ENCODE measurements around the gene PALM.
"Not testable (repeated sequence)": the region's sequence is repeated elsewhere in the genome, so short reads cannot be mapped to it uniquely, and the experiment has no call there.

PALM gene

DNA sequence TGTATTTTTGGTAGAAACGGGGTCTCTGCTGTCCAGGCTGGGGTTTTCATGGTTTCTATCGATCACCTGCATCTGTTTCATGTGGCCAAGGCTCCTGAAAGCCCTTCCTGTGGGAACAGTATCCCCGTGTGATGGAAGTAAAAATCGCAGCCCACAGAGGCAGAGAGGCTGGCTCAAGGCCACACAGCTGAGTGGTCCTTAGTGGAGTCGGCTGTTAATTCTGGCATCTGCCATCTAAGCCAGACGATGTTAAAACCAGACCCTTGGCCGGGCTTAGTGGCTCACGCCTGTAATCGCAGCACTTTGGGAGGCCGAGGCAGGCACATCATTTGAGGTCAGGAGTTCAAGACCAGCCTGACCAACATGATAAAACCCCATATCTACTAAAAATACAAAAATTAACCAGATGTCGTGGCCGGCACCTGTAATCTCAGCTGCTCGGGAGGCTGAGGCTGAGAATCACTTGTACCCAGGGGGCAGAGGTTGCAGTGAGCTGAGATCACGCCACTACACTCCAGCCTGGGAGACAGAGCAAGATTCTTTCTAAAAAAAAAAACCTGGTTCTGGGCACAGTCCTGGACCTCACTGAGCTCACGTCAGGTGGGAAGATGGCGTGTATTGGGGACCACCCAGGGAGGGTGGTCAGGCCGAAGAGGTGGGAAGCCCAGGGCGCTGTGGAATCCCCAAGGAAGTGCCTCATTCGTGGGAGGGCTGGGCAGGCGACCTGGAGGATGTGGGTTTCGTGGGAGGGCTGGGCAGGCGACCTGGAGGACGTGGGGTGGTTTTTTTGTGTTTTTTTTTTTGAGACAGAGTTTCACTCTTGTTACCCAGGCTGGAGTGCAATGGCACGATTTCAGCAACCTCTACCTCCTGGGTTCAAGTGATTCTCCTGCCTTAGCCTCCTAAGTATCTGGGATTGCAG, 23.7 kb downstream of the PALM start:
- no peak for DNase-seq

- no peak for DNase-seq
Observed at GRCh38 chr19:734716-735115, 26.0 kb downstream of the PALM start.

- no peak for DNase-seq
Observed at GRCh38 chr19:736125-736524, 27.4 kb downstream of the PALM start.

DNA sequence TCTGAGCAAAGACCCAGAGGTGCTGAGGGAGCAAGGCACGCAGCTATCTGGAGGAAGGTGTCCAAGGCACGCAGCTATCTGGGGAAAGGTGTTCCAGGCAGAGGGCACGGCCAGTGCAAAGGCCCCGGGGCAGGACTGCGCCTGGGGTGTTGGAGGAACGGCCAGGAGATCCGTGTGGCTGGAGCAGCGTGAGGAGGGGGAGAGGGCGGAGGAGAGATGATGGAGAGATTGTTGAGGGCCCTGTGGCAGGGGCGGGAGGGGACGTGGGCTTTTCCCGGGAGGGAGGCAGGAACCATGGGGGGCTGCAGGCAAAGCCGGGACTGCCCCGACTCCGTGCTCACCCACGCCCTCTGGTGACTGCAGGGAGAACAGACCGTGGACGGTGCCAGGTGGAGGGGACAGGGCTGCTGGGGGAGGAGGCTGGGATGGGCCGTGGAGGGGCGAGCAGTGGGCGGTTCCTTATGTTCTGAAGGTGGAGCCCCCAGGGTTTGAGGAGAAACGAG, 28.9 kb downstream of the PALM start:
- DNase-seq = peak; percentile 38

- DNase-seq = no peak
Observed at GRCh38 chr19:738509-739128, 29.9 kb downstream of the PALM start.

DNA sequence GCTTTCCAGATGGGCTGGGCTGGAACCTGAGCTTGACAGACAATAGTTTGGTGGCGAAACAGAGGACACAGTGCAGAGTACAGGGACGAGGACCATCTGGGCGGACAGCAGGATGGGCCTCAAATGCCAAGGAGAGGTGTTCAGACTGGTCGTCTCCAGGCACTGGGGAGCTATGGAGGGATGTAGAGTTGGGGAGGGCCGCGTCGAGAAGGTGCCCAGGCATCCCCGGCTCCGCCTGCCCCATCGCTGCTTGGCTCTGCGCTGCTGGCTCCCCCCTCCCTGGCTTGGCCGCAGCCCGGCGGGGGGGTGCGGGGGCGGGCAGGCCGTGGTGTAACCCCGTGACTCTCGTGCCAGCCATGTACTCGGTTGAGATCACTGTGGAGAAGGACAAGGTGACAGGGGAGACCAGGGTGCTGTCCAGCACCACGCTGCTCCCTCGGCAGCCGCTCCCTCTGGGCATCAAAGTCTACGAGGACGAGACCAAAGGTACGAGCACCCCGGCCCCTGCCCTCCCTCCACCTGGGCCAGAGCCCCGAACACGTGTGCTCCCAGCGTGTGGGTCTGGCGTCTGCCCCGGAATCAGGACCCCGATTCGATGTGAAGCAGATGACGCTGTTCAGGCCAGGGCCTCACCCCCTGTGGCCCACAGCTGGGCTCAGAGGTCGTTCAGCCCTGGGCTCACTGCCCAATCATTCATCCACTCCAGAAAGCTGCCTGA, 31.4 kb downstream of the PALM start:
- DNase-seq = no peak

GRCh38 chr19:740816-741505, 32.2 kb downstream of the PALM start:
- DNase-seq = not testable (repeated sequence)

DNA sequence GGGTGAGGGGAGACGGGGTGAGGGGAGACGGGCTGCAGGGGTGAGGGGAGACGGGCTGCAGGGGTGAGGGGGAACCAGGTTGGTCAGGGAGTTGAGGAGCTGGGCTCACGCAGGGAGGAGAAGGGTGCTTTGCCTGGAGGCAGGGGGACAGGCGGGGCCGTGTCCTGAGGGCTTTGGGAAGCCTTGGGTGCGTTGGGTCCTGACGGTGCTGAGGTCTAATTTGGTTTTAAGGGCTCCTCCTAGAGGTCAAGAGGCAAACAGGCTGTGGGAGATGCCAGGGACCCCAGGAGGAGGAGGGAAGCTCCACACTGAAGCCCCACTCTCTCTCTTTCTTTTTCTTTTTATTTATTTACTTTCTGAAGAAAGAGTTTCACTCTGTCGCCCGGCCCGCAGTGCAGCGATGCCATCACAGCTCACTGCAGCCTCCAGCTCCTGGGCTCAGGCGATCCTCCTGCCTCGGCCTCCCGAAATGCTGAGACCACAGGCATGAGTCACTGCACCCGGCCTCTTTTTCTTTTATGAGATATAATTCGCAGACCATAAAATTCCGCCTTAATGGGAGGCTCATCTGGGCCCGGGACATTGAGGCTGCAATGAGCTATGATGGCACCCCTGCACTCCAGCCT, 32.9 kb downstream of the PALM start:
- DNase-seq = no peak

GRCh38 chr19:742540-743075, 33.9 kb downstream of the PALM start:
- no peak for DNase-seq

DNA sequence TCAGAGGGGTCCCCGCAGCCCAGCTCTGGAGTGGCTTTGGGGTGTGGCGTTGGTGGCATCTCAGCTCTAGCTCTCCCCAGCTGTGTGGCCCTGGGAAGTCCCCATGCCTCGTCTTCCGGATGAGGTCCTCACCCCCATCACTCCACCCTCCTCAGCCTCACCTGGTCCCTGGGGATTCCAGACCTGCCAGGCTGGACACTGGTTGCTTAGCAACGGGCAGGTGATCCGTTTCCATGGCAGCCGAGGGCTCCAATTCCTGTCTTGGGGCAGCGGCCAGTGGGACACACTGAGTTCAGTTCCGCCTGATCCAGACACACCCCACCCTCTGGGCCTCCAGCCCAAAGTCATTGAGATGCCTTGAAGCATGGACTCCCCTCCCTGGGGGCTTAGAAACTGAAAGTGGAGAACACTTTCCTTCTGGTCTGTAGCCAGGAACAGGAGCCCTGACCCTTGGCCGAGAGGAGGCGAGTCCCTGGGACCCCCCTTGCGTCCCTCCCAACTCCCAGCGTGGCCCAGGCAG, 34.5 kb downstream of the PALM start:
- no peak for DNase-seq

GRCh38 chr19:745138-745537, 36.4 kb downstream of the PALM start:
- not testable (repeated sequence) for DNase-seq

GRCh38 chr19:746208-746819, 37.6 kb downstream of the PALM start:
- no peak for DNase-seq

DNA sequence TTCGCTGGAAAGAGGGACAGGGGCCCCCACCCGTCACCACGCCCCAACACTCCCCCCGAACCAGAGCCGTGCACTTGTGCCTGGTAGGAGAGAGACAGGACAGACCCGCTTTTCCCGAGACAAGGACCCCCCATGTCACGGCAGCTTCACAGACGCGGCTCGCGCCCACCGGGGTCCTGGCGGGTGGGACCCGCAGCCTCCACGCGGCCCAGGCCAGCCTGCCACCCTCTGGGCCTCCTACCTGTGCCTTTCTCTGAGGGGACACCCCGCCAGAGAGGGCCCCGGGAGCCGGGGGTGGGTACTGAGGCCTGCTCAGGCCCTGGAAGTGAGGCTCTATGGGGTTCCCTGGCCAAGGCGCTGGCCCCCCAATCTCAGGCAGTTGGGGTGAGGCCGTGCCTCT, 38.2 kb downstream of the PALM start:
- DNase-seq = no peak

DNA sequence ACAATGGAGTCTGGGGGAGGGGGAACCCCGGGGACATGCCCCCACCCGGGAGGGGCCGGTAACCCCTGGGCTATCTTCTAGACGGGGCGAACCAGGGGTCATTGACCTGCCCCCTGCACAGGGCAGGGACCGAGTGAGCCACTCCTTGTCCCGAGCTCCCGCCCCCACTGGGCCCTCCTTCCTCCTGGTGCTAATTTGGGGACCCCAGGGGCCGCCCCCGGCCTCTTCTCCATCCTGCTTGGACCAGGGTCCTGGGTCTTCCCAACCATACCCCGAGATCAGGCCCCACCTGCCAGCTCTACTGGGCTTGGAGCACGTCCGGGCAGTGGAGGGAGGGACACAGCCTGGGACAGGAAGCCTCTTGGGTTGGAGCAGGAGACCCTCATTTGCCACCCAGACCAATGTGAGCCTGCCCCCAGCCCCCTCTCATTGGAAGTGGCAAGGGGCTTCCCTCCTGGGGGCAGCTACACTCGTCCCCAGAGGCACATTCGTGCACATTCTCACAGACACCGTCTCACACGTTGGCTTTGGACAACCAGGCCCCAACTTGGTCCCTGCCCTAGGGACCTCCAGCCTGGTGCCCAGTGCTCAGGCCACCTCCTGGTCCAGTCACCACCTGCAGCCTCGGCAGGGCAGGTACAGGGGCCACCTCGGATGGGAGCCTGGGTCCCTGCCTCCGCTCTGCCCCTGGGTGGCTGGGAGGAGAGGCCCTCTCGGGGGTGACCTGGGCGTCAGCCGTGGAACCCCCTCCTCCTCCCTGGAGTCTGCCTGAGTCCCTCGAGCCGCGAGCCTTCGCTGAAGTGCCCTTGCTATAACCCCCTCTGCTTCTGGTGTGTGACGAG, 38.9 kb downstream of the PALM start:
- DNase-seq = no peak

- no peak for DNase-seq
Observed at GRCh38 chr19:748274-748598, 39.5 kb downstream of the PALM start.

GRCh38 chr19:749811-750210, 41.1 kb downstream of the PALM start:
- no peak for DNase-seq

- no peak for DNase-seq
Observed at GRCh38 chr19:750640-751423, 42.1 kb downstream of the PALM start, which contains the start of gene MISP. Gene MISP (plus strand): TSS chr19:751112. CDS start chr19:756947, 5,835 bp downstream.

GRCh38 chr19:751501-752341, 43.0 kb downstream of the PALM start:
- no peak for DNase-seq

All from central memory CD4-positive, alpha-beta T cell (primary cell).